Activated T-cell treated with anti-CD3 and anti-CD28 coated beads for 48 hours (primary cell): ENCODE measurements around the gene CCDC61.
A peak's percentile ranks its signal among the peaks of the same experiment; 100 is the strongest.

ENCODE experiments used
- DNase-seq: peaks from one replicate; pipeline ENCODE4 v3.0.0-alpha.2; 2020; ENCODE audit warnings: low read depth

CCDC61 gene

DNA sequence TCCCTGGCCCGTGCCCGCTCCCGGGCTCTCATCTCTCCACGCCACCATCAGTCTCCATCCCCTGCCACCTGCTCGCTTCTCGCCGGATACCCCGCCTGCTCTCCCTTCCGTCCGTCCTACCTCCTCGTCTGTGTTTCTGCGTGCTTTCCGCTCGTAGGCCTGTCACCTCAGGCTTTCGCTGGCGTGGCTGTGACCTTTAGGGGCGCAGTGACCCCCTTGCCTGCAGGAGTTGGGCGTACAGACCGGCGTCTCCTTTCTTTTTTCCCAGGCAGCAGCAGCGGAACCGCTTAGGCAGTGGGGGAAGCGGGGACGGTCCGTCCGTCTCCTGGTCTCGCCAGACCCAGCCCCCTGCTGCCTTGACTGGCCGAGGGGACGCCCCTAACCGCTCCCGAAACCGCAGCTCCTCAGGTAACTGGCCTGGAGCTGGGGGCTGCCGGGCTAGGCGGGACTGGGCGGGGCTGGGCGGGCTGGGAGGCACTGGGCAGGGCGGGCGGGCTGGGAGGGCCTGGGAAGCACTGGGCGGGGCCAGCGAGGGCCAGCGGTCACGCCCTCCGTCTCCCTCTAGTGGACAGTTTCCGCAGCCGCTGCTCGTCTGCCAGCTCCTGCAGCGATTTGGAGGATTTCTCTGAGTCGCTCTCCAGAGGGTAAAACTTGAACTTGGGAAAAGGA lies 21.3 kb downstream of the CCDC61 start:
- DNase-seq, result peak; percentile 75

DNA sequence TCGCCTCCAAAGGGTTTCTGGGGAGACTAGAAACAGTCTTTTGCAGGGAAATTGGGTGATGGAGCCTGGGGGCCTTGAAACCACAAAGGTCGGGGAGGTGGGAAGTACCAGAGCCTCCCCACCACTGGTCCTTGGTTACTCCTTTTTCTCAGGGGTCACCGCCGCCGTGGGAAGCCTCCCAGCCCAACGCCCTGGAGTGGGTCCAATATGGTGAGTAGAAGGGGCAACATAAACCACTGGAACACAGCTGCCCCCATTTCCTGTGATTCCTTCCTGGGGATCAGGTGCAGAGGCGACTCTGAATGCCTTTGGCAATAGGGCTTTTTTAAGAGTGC lies 21.8 kb downstream of the CCDC61 start:
- DNase-seq, result no peak

DNA sequence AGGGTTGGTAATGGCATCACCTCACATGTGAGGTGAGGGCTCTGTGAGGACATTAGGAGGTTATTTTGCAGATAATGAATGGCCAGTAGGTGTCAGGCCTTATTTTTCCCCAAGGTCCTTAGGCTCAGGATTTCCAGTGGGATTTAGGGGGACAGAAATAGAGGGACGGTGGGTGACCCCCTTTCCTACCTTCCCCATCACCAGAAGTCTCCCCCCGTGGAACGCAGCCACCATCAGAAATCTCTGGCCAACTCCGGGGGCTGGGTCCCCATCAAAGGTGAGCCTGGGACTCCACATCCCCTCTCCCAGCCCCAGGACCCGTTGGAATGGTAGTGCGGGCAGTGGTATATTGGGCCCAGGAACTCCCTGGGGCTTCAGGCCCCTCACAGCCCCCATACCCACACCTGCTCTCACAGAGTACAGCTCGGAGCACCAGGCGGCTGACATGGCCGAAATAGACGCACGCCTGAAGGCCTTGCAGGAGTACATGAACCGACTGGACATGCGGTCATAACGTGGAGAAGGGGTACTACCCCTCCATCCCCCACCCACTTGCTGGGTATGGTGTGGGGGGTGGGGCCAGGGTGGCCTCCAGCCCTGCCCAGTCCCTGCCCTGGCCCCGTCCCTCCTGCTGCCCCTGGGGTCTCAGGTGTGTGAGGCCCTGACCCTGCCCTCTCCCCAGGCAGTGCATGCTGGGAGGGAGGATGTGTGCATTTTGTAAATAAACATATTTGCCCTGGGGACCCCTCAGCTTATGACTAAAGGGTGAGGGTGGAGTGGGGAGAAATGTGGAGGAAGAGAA lies 22.8 kb downstream of the CCDC61 start:
- DNase-seq, result no peak

DNA sequence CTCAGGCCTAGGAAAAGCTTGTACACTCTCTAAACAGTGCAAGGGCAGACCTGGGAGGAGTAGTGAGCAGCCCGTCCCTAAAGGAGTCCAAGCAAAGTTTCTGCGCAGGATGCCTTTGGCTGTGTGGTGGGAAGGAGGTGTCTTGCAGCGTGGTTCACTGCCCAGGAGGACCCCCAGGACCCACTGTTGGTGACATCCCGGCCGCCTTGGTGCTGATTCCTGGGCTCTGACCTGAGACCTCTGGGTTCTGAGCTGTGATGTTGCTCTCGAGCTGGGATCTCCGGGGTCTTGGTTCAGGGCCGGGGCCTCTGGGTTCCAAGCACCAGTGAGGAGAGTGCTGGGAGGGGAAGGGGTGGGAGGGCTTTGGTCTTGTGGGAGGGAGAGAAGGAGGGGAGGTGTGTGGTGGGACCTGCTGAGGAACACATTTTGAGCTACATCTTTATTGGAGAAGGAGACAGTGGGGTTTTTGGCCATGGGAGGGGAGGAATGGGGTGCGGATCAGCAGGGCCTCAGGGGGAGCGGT lies 23.5 kb downstream of the CCDC61 start:
- no peak for DNase-seq

DNA sequence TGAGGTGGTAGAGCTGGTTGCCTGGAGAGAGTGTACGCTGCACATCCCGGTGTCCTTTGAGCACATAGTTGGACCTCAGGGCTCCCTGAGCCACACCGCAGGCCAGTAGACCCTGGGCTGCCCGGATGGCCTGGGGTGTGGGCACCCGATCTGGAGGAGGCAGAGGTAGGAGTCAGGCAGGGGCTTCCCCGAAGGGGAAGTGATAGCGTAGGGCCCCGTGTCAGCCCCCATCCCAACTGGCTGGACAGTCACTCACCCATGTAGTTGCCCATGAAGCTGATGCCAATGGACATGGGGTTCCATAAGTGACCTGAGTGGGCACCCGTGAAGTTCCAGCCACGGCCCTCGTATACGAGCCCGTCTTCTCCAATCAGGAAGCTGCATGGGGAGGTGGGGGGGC lies 24.0 kb downstream of the CCDC61 start:
- DNase-seq, result no peak

DNA sequence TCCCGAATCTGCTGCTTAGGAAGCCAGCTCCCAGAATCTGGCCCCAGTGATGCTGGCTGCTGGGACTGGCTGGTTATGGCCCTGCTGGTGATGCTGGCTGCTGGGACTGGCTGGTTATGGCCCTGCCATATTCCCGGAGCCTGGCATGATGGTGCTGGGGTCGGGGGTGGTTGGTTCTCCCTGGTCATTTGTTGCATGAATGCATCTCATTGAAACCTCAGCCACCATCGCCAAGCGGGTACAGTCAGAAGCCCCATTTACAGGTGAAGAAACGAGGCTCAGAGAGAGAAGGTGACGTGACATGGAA lies 25.5 kb downstream of the CCDC61 start:
- no peak for DNase-seq

DNA sequence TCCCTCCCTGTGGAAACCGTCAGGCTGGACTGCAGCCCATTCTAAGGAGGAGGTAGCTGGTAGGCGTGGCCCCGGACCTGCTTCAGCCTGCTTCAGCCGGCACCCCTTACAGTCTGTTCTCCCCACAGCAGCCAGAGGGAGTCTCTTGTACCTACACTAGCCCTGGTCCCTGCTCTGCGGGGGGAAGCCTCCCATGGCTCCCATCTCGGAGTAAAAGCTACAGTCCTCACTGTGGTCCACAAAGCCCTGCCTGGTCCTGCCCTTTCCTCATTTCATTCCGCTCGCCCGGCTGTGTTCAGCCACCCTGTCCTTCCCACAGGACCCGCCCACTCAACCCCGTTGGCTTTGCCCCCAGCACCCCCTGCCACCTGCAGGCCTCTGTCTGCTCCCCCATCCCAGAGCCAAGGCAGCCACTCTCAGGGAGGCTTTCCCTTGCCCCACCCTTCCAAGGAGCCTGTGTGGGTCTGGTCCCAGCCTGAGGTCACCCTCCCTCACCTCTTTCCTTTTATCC lies 26.3 kb downstream of the CCDC61 start:
- no peak for DNase-seq

DNA sequence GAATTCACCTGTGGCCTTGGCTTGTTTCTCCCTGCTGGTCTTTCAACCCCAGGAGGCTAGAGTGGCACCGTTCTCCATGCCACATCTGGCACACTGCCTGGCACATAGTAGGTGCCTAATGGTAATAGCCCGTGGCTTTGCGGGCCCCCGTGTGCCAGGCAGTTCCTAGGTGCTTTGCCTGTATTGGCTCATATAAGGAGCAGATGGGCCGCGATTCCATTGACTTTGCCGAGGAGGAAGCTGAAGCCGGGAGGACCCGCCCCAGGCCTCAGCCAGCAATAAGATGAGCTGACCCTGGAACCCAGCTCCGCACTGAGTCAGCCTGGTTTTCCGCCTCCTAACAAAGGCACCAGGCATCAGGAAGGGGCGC lies 26.8 kb downstream of the CCDC61 start:
- no peak for DNase-seq

DNA sequence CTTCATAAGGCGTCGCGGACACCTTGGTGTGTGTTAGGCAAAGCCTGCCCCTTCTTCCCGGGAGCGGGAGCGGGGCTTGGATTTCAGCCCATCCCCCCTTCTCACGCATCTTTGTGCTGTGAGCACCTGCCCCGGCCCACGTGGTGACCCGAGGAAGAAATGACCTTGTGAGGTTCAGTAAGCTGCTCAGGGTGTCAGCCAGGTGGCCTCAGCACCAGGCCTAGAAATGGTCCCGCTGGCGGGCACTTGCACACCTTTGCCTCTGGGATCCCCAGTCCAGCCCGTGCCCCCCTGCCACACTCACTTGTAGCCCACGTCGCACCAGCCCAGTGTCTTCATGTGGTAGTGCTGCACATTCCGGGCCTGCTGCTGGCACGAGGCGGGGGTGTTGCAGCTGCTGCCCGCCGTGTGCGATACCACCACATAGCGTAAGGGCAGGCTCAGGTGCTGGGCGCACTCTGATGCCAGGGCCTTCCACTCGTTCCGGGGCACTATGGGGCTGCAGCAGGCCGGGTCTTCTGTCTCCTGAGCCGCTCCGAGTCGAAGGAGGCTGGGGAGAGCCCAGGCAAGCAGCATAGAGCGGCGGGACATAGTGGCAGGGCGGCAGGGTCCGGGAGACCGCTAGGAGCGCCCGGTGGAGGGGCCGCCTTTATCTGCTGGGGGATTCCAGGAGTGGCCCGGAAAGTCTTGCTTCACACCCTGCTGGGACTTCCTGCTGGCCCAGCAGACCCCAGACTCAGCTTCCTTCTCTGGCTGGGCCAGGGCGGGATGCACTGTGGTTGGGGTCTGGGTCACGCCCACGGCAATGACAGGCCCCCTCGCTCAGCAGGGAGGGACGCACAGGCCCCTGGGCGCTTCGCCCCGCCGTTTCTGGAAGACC lies 27.4 kb downstream of the CCDC61 start, which contains the start of gene PGLYRP1:
PGLYRP1 (minus strand) TSS at position 623 of the 880 bp plus-strand sequence; CDS start at position 591, 32 bp downstream.
- no peak for DNase-seq

DNA sequence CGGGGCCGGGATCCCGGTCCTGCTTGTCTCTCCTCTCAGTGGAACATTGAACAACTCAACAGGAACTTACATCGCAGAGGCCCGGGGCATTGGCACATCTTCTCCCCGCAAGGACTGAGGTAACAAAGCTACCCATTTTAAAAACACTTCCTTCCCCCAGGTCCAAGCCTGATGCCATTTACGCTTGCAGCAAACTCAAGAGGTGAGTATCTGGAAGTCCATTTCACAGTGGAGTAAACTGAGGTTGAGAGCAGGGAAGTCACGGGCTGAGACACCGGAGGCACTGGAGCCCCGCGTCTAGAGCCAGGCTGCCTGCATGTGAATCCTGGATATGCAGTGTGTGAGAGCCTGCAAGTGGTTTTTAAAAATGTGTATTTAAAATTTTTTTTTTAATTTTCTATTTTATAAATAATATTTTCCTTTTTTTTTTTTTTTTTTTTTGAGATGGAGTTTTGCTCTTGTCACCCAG lies 28.1 kb downstream of the CCDC61 start:
- DNase-seq, result no peak

DNA sequence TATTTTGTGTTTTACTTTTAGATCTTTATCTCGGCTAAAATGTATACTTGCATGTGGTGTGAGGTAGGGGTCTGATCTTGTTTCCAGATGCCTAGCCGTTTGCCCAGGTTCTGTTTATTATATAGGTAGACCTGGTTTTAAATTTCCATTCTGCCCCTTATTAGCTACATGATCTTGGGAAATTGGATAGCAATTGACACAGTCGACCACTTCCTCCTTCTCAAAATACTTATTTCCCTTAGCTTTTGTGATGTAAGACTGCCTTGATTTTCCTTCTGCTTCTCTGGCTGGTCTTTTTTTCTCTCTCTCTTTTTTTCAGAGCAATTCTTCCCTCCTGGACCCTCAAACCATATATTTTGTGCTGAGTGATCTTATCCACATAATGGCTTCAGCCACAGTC lies 30.6 kb downstream of the CCDC61 start:
- DNase-seq, result no peak

DNA sequence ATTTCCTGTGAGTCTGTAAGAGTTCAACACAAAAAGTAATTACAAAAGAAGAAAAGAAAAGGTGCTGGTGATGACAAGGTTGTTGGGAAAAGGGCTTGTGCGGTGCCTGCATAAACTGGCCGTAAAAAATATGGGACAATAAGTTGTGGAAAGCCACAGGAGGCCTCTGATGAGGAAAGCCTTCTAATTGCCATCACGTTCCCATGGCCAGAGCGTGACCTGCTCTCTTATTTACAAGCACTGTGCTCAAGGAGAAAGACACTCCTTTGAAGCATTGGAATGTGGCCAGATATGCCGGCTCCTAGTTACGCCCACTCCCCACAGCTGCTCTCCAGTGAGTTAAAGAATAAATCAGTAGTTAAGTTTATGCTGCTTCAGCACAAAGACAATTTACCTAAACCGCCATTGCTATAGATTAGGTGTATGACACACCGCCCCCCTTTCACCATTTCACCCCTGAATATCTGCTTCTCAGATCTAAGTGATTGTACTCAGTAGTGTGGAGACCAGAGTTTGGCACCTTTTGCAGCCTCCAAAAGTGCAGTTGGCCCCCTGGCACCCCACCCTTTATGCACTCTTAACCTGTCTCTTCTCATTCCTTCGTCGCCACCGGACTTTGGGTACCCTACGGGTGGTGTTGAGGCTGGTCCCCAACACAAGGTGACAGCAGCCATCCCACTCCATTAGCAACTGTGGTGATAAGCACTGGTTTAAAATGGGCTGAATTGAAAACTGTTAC lies 35.7 kb downstream of the CCDC61 start:
- DNase-seq, result no peak

DNA sequence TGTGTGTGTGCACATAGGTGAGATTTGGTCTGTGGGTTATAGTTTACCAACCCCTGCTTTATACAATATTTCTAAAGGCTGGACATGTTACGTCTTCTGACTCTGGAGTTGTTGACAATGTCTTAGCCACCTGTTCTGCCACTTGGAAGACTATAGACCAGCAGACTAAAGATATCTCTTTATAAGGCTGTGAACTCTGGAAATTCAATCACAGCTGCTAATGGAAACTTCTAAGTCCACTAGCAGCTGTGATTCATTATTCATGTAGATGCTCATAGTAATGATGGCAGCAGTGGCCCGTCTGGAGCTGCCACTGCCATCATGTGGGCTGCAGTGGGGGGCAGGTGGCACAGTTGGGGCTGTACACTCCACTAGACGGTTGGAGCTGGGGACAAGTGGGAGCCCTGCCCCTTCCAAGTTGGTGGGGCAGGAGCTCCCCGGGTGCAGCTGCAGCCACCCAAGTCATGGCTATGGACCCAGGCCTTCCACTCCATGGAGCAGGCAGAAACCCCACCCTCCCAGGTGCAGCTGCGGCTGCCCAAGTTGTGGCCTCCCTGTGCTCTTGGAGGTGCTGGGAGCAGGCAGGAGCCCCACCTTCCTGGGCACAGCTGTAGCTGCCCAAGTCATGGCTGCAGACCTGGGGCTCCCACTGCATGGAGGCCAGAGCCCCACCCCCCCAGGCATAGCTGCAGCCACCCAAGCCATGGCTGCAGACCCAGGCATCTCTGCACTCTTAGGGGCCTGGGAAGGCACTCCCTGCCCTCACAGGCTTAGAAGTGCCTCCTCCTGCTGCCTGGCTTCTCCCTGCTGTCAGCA lies 36.7 kb downstream of the CCDC61 start:
- DNase-seq, result no peak

DNA sequence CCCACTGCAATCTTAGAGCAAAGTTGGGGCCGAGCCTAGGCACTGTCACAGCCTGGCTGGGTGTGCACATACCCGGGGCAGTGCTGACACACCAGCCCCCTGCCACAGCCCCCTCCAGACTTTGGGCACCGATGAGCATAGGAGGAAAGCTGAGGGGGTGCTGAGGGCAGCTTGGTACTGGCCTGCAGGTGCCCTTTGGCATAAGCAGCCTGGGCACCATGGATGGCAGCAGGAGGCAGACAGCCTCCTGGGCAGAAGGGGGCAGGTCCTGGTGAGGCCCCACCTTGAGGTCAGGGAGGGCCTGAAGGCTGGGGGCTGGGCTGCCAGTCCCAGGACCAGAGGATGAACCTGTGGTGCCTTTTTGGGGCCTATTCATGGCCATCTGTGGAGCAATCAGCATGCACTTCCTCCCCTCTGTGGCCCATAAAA lies 37.3 kb downstream of the CCDC61 start:
- no peak for DNase-seq

DNA sequence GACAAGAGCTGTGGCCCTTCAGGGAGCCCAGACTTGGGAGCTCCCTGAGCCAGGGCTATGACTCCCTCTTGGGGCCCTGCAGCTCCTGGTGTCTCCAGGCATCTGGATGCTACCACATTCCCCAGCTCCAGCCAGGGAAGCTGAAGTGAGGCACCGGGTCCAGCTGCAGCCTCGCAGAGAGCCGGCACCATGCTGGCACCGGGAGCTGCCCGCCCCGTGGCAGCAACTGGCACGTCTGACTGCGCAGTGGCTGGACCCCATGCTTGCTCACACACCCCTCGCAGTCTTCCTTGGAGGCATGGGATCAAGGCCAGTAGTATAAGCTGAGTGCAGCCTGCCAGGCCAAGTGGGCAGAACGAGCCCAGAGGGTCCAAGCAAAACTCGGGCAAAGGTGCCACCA lies 38.1 kb downstream of the CCDC61 start:
- no peak for DNase-seq

DNA sequence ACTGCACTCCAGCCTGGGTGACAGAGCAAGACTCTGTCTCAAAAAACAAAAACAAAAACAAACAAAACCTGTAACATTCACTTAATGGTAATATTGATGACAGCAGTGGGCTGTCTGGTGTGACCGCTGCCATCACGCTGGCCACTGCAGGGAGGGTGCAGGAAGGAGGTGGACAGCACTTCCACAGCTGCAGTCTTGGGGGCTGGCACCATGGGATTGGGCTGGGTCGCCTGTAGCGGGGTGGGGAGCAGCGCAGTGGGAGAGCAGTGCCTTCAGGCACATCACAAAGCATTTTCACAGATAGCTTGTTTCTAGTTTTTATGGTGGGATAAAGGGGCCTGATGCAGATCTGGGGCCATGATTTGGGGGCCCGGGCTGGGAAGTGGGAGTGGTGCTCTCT lies 40.3 kb downstream of the CCDC61 start:
- no peak for DNase-seq

DNA sequence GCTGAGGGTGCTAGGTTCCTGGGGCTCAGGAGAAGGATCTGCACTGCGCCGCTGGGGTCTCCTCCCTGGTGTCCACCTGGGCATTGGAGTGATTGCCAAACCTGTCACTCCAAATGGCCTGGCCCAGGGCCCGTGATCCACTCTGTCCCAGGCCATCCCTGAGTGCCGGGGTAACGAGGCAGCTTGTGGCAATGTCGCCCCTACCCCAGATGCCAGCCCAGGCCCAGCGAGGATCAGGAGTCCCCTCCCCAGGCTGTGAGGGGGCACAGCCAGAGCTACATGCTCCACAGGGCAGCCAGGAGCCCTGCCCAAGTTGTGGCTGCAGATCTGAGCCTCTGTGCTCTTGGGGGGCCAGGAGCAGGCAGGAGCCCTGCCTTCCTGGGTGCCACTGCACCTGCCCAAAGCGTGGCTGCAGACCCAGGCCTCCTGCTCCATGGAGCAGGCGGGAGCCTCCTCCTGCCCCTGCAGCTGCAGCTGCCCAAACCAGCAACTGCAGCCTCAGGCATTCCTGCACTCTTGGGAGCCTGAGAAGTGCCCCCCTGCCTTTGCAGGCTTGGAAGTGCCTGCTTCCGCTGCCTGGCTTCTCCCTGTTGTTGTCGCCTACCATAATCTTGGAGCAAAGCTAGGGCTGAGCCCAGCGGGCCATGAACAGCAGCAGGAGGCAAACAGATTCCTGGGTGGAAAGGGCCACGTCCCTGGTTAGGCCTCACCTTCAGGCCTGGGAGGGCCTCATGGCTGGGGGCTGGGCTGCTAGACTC lies 40.9 kb downstream of the CCDC61 start:
- DNase-seq, result no peak

DNA sequence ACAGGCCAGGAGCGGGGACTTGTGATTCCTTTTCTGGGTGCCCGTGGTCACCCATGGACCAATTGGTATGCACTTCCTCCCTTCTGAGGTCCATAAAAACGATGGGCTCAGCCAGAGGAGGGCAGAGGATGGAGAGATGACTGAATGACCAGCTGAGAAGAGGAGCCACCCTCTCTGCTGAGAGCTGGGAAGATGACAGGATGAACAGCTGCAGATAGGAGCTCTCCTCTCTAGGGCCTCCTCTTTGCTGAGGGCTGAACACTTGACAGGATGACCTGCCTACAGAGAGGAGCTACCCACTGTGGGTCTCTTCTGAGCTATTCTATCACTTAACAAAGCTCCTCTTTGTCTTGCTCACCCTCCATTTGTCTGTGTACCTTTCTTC lies 41.5 kb downstream of the CCDC61 start:
- DNase-seq, result no peak

DNA sequence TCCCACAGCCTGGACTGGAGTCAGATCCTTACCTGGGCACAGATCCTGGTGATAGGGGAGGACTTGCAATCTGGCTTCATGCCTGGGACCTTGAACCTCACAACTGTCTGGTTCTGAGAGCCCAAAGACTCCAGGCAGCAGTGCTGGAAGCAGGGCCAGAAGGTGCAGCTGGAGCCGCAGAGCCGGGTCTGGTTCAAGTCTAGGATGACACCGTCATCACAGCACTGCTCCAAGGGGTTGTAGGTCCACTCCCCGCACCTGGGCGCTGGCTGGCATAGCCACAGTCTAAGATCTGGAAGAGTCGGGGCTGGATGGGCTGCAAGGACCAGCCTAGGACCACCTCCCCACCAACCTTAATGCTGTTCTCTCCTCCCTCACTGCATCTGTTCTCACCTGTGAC lies 44.9 kb downstream of the CCDC61 start:
- no peak for DNase-seq

DNA sequence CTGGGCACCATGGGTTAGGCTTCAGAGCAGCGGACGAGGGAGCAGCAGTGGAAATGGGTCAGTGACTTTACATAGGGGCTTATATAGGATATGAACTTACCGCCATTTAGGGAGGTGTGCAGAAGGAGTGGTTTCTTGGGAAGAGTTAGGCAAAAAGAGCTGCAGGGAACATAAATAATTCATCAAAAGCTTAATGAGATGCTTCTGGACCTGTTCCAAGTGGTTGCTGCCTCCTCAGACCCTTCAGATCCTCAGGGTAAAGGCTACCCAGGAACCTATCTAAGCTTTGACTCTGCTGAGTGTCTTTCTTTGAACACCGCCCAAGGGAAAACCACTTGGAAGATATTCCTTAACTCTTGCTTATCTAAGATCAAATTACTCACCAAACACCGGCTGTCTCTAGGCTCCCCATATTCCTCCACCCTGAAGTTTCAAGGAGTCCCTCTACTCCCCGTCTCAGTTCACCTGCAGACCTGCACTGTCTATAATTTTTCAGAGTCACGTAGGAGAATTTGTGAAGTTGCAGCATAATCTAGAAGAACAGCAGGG lies 45.8 kb downstream of the CCDC61 start, which contains the start of gene IGFL4:
IGFL4 (minus strand) TSS at position 51 of the 549 bp plus-strand sequence; CDS start at position 11, 40 bp downstream.
- no peak for DNase-seq
